ENCODE data around the gene RND3. TPM values are rescaled to one million over a fixed set of nuclear protein-coding genes. Genes with fewer than 3 reads are reported as not detected.

Gene RND3
- total and polyA plus RNA-seq, 10 of the 15 experiments (the other 5 are each of a cell fraction or from before 2014, with no cell fraction given), result 0.38 to 18.3 (median 0.93) TPM

- TF ChIP-seq PRDM15 (CRISPR knock-in tag; IDR thresholded peaks at IDR 0.05) (no peak), STAT3 (IDR thresholded peaks at IDR 0.05; ENCODE audit: low read depth, low read length) (no peak), MEF2B (IDR thresholded peaks at IDR 0.05; ENCODE audit: partially characterized antibody, poor library complexity, severe bottlenecking) (no peak), GATAD2B (conservative IDR thresholded peaks at IDR 0.05; ENCODE audit: low read depth) (no peak), ZNF622 (IDR thresholded peaks at IDR 0.05) (no peak), E2F4 (IDR thresholded peaks at IDR 0.05; ENCODE audit: low read depth, low read length) (no peak), ZSCAN29 (IDR thresholded peaks at IDR 0.05) (no peak), MYB (IDR thresholded peaks at IDR 0.05; ENCODE audit: borderline replicate concordance, low read depth, low read length) (no peak), CTCF (IDR thresholded peaks at IDR 0.05 in 2 of 3, conservative IDR thresholded peaks at IDR 0.05 in 1 of 3; ENCODE audit: control insufficient read depth in 2 of 3, extremely low read depth in 1 of 3, insufficient read depth in 1 of 3, low read depth in 3 of 3, low read length in 3 of 3) (peak; percentile 66 to 76 (median 73)), SMARCA5 (IDR thresholded peaks at IDR 0.05) (peak; percentile 79; the same call in 1 of the 2 replicates), FOS (IDR thresholded peaks at IDR 0.05; ENCODE audit: borderline replicate concordance, extremely low read depth, insufficient read length) (no peak), ASH2L (IDR thresholded peaks at IDR 0.05; ENCODE audit: borderline replicate concordance, low read depth) (no peak), CBX3 (IDR thresholded peaks at IDR 0.05; ENCODE audit: borderline replicate concordance, low read depth) (no peak), E4F1 (IDR thresholded peaks at IDR 0.05; ENCODE audit: borderline replicate concordance, partially characterized antibody) (no peak), LARP7 (IDR thresholded peaks at IDR 0.05) (no peak), FOXM1 (IDR thresholded peaks at IDR 0.05; ENCODE audit: low read depth, low read length) (no peak), HCFC1 (IDR thresholded peaks at IDR 0.05; ENCODE audit: low read length) (no peak), YY1 (IDR thresholded peaks at IDR 0.05; ENCODE audit: low read depth, low read length) (0 out of 2 replicates have a peak, but pooled peaks have one; percentile 45), MTA3 (IDR thresholded peaks at IDR 0.05; ENCODE audit: borderline replicate concordance, low read length) (no peak), NRF1 (conservative IDR thresholded peaks at IDR 0.05; ENCODE audit: low read depth, low read length) (no peak), ATF7 (IDR thresholded peaks at IDR 0.05; ENCODE audit: low read depth) (no peak), SREBF1 (IDR thresholded peaks at IDR 0.05; ENCODE audit: low read length) (no peak)
Observed at GRCh38 chr2:150487537-150488429, at the start of gene RND3 (continued).
